GM12891 (cell line): ENCODE measurements around the gene ABRAXAS1.

ENCODE experiments used
- PAX5 ChIP-seq: IDR thresholded peaks from 2 replicates; pipeline ENCODE4 v1.6.1; 2011; ENCODE audit warnings: low read length, moderate library complexity, mild to moderate bottlenecking; ENCODE audit not compliant: insufficient read depth, severe bottlenecking
- POLR2A ChIP-seq: IDR thresholded peaks from 2 replicates; pipeline ENCODE4 v1.6.1; 2011; ENCODE audit warnings: low read depth, low read length, control low read depth
- POLR2AphosphoS5 ChIP-seq: IDR thresholded peaks from 2 replicates; pipeline ENCODE4 v1.6.1; 2011; ENCODE audit warnings: low read depth, low read length, control low read depth
- POU2F2 ChIP-seq: IDR thresholded peaks from 2 replicates; pipeline ENCODE4 v1.6.1; 2011; ENCODE audit warnings: low read depth, mild to moderate bottlenecking, control low read depth, low read length, moderate library complexity
- SPI1 ChIP-seq: IDR thresholded peaks from 2 replicates; pipeline ENCODE4 v1.6.1; 2011; ENCODE audit warnings: low read depth, low read length, control low read depth
- TAF1 ChIP-seq: IDR thresholded peaks from 2 replicates; pipeline ENCODE4 v1.6.1; 2011; ENCODE audit warnings: low read depth, low read length, control low read depth

DNA sequence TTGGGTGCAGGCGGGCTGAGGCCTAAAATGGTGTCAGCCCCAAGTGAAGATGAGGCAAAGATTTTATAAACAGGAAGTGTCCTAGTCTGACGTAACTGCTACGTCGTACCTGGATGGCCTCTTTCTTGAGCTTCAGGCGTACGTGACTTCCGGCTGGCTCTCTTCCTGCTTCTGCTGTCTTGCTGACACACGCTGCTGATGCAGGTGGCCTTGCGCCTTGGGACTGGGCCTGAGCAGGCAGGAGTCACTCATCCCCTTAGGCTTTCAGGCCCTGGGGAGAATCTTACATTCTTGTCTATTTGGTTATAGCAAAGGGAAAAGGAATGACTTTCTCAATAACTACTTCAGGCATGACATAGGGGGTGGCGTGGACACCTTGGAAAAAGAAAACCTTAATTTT is 20.1 kb upstream of the ABRAXAS1 start:
- TF ChIP-seq POLR2A (no peak), POLR2AphosphoS5 (no peak), POU2F2 (no peak), SPI1 (no peak), TAF1 (no peak), PAX5 (no peak)
